ENCODE results near the gene SYNPO2. TPM values are rescaled to one million over a fixed set of nuclear protein-coding genes. Genes with fewer than 3 reads are reported as not detected.

Gene SYNPO2
- total RNA-seq, 3 donors from 2014 or later, result 18.9 to 804 (median 91.1) TPM

DNA sequence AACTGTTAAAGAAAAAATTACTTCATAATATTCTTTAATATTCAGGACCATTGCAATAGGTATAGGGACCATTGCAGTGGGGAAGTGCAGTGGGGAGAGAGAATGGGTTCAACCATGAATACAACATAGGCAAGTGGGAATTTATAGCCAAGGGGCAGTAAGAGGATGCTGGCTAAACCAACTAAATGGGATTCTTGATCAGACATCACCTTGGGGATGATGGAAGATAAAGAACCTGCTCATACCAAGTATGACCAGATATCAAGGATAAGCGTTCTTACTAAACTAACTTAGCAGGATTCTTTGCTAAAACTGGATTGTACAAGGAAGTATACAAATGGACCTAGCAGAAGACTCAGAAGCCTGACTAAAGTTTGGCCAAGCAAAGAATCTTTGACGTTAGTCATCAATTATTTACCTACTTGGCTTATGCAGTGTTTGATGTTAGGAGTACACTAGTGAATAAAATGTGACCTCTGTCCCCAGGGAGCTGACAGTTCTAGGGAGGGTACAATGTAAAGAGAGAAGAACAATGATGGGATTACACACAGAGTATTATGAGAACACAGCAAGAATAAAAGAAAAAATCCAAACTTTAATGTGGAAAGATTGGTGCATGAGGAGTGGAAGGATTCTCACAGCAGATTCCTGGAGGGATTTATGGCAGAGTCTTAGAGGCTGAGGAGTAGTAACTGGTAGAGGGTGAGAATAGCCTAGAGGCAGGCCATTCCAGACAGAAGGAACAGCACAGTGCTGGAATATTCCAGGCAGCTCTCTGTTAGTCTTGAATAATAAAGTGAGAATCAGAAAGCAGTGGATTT is 192.3 kb downstream of the SYNPO2 start:
- peak in 1 of 3 donors; percentile 50 for DNase-seq
- ATAC-seq, result peak; percentile 98

DNA sequence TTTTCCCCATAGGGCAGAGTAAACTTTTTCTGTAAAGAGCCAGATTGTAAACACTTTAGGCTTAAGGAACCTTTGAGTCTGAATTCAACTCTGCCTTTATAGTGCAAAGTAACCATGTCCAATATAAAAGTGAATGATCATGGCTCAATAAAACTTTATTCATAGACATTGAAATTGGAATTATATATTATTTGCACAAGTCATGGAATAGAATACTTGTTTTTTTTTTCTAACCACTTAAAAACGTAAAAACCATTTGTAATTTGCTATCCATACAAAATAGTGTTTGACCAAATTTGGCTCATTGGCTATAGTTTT is 192.8 kb downstream of the SYNPO2 start:
- TF ChIP-seq, protein P1, sequence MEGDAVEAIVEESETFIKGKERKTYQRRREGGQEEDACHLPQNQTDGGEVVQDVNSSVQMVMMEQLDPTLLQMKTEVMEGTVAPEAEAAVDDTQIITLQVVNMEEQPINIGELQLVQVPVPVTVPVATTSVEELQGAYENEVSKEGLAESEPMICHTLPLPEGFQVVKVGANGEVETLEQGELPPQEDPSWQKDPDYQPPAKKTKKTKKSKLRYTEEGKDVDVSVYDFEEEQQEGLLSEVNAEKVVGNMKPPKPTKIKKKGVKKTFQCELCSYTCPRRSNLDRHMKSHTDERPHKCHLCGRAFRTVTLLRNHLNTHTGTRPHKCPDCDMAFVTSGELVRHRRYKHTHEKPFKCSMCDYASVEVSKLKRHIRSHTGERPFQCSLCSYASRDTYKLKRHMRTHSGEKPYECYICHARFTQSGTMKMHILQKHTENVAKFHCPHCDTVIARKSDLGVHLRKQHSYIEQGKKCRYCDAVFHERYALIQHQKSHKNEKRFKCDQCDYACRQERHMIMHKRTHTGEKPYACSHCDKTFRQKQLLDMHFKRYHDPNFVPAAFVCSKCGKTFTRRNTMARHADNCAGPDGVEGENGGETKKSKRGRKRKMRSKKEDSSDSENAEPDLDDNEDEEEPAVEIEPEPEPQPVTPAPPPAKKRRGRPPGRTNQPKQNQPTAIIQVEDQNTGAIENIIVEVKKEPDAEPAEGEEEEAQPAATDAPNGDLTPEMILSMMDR (IDR thresholded peaks at IDR 0.05), result no peak
- Histone ChIP-seq H3K9me3 (no peaks in the 10 kb centered on the region), H3K4me1 (ENCODE audit: low read depth) (peaks cover 22% of the 10 kb centered on the region), H3K36me3 (ENCODE audit: low read depth) (no peaks in the 10 kb centered on the region), H3K4me3 (no peak overlapping the region)
- ATAC-seq, result peak; percentile 38
- no peak for DNase-seq
- intact Hi-C loops (cut with DNase I, micrococcal nuclease), result no loop called here

More for the DNA sequence above, 192.3 kb downstream of the SYNPO2 start:
- Histone ChIP-seq H3K9me3 (no peaks in the 10 kb centered on the region), H3K36me3 (ENCODE audit: low read depth) (no peaks in the 10 kb centered on the region), H3K4me1 (ENCODE audit: low read depth) (peaks cover 19% of the 10 kb centered on the region), H3K4me3 (no peak overlapping the region)
- TF ChIP-seq, protein P1 (IDR thresholded peaks at IDR 0.05), result no peak
- intact Hi-C loops (cut with DNase I, micrococcal nuclease), result no loop called here

DNA sequence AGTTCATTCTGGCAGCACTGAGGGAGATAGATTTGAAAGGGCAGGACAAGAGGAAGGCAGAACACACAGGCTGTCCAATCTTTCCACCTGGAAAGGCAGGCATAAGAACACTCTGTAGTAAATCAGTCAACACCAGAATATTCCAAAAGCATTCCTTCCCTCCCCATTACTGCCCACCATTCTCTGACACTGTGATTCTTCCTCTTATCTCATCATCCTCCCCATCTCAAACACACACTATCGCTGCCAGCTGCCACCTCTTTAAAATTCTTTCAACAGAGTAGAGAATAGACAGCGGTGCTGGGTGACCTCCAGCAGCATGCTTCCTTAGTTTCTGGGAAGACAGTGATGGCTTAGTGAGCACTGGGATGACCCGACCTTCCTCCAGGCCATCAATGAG is 193.3 kb downstream of the SYNPO2 start:
- Histone ChIP-seq H3K4me3 (no peak overlapping the region), H3K9me3 (no peaks in the 10 kb centered on the region), H3K36me3 (ENCODE audit: low read depth) (no peaks in the 10 kb centered on the region), H3K4me1 (ENCODE audit: low read depth) (peaks cover 25% of the 10 kb centered on the region)
- no peak for DNase-seq
- intact Hi-C loops (cut with DNase I, micrococcal nuclease), result no loop called here
- TF ChIP-seq, protein P1 (IDR thresholded peaks at IDR 0.05), result no peak
- peak; percentile 22 for ATAC-seq

DNA sequence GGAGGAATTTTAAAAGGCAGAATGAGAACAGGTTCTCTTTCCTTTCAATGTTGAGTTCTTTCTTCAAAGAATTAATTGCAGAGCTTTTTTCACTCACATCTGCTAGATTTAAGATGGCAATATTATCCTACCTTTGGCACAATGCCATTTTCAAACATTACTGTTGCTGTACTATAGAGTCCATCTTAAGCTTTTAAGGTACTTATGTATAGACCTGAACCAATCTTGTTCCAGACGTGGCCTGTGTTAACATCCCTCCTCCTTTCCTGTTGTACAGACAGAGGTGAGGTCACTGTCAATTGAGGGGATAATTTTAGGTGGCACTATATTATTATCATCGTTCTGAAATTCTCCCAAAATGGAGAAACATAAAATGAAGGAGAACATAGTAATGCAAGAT is 194.0 kb downstream of the SYNPO2 start:
- no peaks in the 10 kb centered on the region for H3K36me3 ChIP-seq (ENCODE audit: low read depth)
- no peaks in the 10 kb centered on the region for H3K9me3 ChIP-seq
- ATAC-seq, result no peak
- DNase-seq, result no peak
- TF ChIP-seq, protein P1 (IDR thresholded peaks at IDR 0.05), result no peak
- intact Hi-C loops (cut with DNase I, micrococcal nuclease), result no loop called here
- no peak overlapping the region for H3K4me3 ChIP-seq
- H3K4me1 ChIP-seq (ENCODE audit: low read depth), result peaks cover 31% of the 10 kb centered on the region

DNA sequence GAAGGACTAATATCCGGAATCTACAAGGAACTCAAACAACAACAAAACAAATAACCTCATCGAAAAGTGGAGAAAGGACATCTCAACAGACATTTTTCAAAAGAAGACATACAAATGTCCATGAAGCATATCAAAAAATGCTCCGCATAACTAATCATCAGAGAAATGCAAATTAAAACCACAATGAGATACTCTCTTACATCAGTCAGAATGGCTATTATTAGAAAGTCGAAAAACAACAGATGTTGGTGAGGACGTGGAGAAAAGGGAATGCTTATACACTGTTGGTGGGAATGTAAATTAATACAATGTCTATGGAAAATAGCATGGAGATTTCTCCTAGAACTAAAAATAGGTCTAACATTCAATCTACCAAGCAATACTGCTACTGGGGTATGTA is 195.9 kb downstream of the SYNPO2 start:
- Histone ChIP-seq H3K4me3 (no peak overlapping the region), H3K36me3 (ENCODE audit: low read depth) (no peaks in the 10 kb centered on the region), H3K4me1 (ENCODE audit: low read depth) (peaks cover 32% of the 10 kb centered on the region), H3K9me3 (no peaks in the 10 kb centered on the region)
- ATAC-seq (no peak), DNase-seq (no peak)
- intact Hi-C loops (cut with DNase I, micrococcal nuclease), result no loop called here
- TF ChIP-seq, protein P1 (IDR thresholded peaks at IDR 0.05), result no peak

Measured in mucosa of descending colon (tissue), 3 donors.